ENCODE measurements around the gene CERKL. TPM values are rescaled to one million over a fixed set of nuclear protein-coding genes. Genes with fewer than 3 reads are reported as not detected.

The CERKL gene
- total RNA-seq, 1 experiment from 2014 or later = 0.24 TPM

DNA sequence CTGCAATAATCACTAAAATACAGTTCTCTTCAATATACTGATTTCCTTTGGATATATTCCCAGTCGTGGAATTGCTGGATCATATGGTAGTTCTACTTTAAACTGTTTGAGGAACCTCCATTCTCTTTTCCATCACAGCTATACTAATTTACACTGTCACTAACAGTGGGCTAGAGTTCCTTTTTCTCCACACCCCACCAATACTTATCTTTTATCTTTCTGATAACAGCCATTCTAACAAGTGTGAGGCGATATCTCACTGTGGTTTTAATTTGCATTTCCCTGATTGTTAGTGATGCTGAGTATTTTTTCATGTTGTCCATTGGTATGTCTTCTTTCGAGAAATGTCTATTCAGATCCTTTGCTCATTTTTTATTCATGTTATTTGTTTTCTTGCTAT is 68.4 kb downstream of the CERKL start (continued):
- TF ChIP-seq, protein P1, sequence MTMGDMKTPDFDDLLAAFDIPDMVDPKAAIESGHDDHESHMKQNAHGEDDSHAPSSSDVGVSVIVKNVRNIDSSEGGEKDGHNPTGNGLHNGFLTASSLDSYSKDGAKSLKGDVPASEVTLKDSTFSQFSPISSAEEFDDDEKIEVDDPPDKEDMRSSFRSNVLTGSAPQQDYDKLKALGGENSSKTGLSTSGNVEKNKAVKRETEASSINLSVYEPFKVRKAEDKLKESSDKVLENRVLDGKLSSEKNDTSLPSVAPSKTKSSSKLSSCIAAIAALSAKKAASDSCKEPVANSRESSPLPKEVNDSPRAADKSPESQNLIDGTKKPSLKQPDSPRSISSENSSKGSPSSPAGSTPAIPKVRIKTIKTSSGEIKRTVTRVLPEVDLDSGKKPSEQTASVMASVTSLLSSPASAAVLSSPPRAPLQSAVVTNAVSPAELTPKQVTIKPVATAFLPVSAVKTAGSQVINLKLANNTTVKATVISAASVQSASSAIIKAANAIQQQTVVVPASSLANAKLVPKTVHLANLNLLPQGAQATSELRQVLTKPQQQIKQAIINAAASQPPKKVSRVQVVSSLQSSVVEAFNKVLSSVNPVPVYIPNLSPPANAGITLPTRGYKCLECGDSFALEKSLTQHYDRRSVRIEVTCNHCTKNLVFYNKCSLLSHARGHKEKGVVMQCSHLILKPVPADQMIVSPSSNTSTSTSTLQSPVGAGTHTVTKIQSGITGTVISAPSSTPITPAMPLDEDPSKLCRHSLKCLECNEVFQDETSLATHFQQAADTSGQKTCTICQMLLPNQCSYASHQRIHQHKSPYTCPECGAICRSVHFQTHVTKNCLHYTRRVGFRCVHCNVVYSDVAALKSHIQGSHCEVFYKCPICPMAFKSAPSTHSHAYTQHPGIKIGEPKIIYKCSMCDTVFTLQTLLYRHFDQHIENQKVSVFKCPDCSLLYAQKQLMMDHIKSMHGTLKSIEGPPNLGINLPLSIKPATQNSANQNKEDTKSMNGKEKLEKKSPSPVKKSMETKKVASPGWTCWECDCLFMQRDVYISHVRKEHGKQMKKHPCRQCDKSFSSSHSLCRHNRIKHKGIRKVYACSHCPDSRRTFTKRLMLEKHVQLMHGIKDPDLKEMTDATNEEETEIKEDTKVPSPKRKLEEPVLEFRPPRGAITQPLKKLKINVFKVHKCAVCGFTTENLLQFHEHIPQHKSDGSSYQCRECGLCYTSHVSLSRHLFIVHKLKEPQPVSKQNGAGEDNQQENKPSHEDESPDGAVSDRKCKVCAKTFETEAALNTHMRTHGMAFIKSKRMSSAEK (CRISPR knock-in tag; IDR thresholded peaks at IDR 0.05; ENCODE audit: borderline replicate concordance) = no peak
- TF ChIP-seq, protein P2, sequence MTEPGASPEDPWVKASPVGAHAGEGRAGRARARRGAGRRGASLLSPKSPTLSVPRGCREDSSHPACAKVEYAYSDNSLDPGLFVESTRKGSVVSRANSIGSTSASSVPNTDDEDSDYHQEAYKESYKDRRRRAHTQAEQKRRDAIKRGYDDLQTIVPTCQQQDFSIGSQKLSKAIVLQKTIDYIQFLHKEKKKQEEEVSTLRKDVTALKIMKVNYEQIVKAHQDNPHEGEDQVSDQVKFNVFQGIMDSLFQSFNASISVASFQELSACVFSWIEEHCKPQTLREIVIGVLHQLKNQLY (CRISPR knock-in tag; IDR thresholded peaks at IDR 0.05) = no peak
- no peak for TF ChIP-seq JAZF1 (CRISPR knock-in tag; IDR thresholded peaks at IDR 0.05)
- TF ChIP-seq, protein P3, sequence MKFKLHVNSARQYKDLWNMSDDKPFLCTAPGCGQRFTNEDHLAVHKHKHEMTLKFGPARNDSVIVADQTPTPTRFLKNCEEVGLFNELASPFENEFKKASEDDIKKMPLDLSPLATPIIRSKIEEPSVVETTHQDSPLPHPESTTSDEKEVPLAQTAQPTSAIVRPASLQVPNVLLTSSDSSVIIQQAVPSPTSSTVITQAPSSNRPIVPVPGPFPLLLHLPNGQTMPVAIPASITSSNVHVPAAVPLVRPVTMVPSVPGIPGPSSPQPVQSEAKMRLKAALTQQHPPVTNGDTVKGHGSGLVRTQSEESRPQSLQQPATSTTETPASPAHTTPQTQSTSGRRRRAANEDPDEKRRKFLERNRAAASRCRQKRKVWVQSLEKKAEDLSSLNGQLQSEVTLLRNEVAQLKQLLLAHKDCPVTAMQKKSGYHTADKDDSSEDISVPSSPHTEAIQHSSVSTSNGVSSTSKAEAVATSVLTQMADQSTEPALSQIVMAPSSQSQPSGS (CRISPR knock-in tag; IDR thresholded peaks at IDR 0.05; ENCODE audit: borderline replicate concordance, low read depth) = no peak

DNA sequence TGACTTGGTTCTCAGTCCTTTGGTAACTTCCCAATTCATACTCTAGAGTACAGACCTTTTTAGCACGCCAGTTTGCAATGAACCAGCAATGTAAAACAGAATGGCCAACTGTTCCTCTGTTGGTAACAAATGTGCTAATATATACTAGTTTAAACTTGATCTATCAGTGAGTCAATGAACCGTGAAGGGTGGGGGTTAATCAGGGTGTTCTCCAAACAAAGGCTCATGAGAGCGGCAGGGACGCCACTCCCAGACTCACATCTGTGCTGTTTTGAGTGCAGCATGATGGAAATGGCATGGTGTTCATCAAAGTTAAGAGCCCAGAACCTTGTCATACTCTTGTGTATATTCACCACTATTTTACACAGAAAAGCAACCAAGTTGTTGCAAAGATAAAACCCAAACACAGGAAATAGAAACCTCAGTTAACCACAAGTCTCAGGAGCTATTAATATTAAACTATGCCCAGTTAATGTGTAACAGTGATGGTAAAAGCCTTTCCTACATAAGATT is 70.3 kb downstream of the CERKL start:
- H3K27me3 Mint-ChIP-seq (ENCODE audit: low read depth) = no peaks in the 10 kb centered on the region
- H3K4me3 Mint-ChIP-seq = no peak overlapping the region; the same call in 1 of the 2 replicates
- CTCF ChIA-PET = interaction anchor here (0.8 kb wide), 1 partner anchor 14 kb away, joined by 3 read pairs; no protein-coding TSS in a partner anchor

DNA sequence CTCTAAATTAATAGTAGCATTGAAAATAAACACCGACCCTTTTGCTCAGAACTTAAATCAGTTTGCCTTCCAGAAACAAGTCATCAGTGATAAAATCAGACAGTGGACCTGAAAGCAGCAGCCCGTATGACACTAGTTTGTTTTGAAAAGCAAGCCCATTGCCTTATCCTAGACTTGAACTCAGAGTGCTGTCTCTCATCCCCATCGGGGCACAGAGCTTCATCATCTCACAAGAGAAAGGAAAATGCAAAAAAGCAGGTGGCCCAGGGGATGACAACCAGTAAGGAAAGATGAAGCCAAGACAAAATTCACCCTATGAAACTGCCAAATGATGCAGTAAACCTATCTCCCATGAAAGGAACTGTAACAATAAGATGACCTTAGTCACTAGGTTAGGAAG is 71.2 kb downstream of the CERKL start:
- ATAC-seq = no peak
- no peak overlapping the region for H3K27ac Mint-ChIP-seq
- CTCF ChIA-PET = interaction anchor here (2.3 kb wide), 1 partner anchor 129 kb away, joined by 12 read pairs; no protein-coding TSS in a partner anchor
- no peak for TF ChIP-seq ZNF263 (CRISPR knock-in tag; IDR thresholded peaks at IDR 0.05; ENCODE audit: low read depth)
- TF ChIP-seq, protein P4, sequence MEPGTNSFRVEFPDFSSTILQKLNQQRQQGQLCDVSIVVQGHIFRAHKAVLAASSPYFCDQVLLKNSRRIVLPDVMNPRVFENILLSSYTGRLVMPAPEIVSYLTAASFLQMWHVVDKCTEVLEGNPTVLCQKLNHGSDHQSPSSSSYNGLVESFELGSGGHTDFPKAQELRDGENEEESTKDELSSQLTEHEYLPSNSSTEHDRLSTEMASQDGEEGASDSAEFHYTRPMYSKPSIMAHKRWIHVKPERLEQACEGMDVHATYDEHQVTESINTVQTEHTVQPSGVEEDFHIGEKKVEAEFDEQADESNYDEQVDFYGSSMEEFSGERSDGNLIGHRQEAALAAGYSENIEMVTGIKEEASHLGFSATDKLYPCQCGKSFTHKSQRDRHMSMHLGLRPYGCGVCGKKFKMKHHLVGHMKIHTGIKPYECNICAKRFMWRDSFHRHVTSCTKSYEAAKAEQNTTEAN (CRISPR knock-in tag; IDR thresholded peaks at IDR 0.05) = no peak
- TF ChIP-seq OVOL2 (CRISPR knock-in tag; IDR thresholded peaks at IDR 0.05; ENCODE audit: borderline replicate concordance) = no peak
- TF ChIP-seq, protein P5, sequence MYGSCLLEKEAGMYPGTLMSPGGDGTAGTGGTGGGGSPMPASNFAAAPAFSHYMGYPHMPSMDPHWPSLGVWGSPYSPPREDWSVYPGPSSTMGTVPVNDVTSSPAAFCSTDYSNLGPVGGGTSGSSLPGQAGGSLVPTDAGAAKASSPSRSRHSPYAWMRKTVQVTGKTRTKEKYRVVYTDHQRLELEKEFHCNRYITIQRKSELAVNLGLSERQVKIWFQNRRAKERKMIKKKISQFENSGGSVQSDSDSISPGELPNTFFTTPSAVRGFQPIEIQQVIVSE (CRISPR knock-in tag; IDR thresholded peaks at IDR 0.05; ENCODE audit: borderline replicate concordance) = no peak
- TF ChIP-seq ZNF317 (CRISPR knock-in tag; IDR thresholded peaks at IDR 0.05; ENCODE audit: borderline replicate concordance, low read depth) = no peak
- TF ChIP-seq, protein P2 (CRISPR knock-in tag; IDR thresholded peaks at IDR 0.05) = no peak
- no peak for TF ChIP-seq JAZF1 (CRISPR knock-in tag; IDR thresholded peaks at IDR 0.05)
- TF ChIP-seq, protein P6, sequence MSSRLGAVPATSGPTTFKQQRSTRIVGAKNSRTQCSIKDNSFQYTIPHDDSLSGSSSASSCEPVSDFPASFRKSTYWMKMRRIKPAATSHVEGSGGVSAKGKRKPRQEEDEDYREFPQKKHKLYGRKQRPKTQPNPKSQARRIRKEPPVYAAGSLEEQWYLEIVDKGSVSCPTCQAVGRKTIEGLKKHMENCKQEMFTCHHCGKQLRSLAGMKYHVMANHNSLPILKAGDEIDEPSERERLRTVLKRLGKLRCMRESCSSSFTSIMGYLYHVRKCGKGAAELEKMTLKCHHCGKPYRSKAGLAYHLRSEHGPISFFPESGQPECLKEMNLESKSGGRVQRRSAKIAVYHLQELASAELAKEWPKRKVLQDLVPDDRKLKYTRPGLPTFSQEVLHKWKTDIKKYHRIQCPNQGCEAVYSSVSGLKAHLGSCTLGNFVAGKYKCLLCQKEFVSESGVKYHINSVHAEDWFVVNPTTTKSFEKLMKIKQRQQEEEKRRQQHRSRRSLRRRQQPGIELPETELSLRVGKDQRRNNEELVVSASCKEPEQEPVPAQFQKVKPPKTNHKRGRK (CRISPR knock-in tag; IDR thresholded peaks at IDR 0.05; ENCODE audit: borderline replicate concordance) = no peak
- no peak for TF ChIP-seq CBFB (CRISPR knock-in tag; IDR thresholded peaks at IDR 0.05; ENCODE audit: low read depth)
- no peak for TF ChIP-seq NR3C1 (CRISPR knock-in tag; conservative IDR thresholded peaks at IDR 0.05; ENCODE audit: low read depth)
- TF ChIP-seq, protein P7, sequence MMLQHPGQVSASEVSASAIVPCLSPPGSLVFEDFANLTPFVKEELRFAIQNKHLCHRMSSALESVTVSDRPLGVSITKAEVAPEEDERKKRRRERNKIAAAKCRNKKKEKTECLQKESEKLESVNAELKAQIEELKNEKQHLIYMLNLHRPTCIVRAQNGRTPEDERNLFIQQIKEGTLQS (CRISPR knock-in tag; conservative IDR thresholded peaks at IDR 0.05) = no peak

More for the DNA sequence above, 70.3 kb downstream of the CERKL start:
- Mint-ChIP-seq H3K9me3 (no peaks in the 10 kb centered on the region), H3K27ac (no peak overlapping the region; the same call in 1 of the 2 replicates), H3K36me3 (no peaks in the 10 kb centered on the region), H3K4me1 (peaks cover 18% of the 10 kb centered on the region)
- TF ChIP-seq NFATC4 (CRISPR knock-in tag; IDR thresholded peaks at IDR 0.05) = no peak
- TF ChIP-seq ZNF138 (CRISPR knock-in tag; conservative IDR thresholded peaks at IDR 0.05) = no peak
- TF ChIP-seq OVOL2 (CRISPR knock-in tag; IDR thresholded peaks at IDR 0.05; ENCODE audit: borderline replicate concordance) = no peak
- TF ChIP-seq, protein P4 (CRISPR knock-in tag; IDR thresholded peaks at IDR 0.05) = no peak
- no peak for TF ChIP-seq SOX15 (CRISPR knock-in tag; IDR thresholded peaks at IDR 0.05)
- no peak for TF ChIP-seq SMAD4 (CRISPR knock-in tag; IDR thresholded peaks at IDR 0.05)
- TF ChIP-seq ATF1 (CRISPR knock-in tag; IDR thresholded peaks at IDR 0.05) = no peak
- TF ChIP-seq, protein P8, sequence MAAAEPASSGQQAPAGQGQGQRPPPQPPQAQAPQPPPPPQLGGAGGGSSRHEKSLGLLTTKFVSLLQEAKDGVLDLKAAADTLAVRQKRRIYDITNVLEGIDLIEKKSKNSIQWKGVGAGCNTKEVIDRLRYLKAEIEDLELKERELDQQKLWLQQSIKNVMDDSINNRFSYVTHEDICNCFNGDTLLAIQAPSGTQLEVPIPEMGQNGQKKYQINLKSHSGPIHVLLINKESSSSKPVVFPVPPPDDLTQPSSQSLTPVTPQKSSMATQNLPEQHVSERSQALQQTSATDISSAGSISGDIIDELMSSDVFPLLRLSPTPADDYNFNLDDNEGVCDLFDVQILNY (CRISPR knock-in tag; IDR thresholded peaks at IDR 0.05) = no peak
- ATAC-seq (peak; percentile 60), DNase-seq (ENCODE audit: low spot score) (no peak)
- POLR2A ChIA-PET = interaction anchor here (0.5 kb wide), 1 partner anchor 33 kb away, joined by 5 read pairs; no protein-coding TSS in a partner anchor

More for the DNA sequence above, 71.2 kb downstream of the CERKL start:
- DNase-seq (ENCODE audit: low spot score) = no peak
- no peaks in the 10 kb centered on the region for H3K27me3 Mint-ChIP-seq (ENCODE audit: low read depth)
- no peaks in the 10 kb centered on the region for H3K9me3 Mint-ChIP-seq
- H3K4me3 Mint-ChIP-seq = no peak overlapping the region
- no peaks in the 10 kb centered on the region for H3K36me3 Mint-ChIP-seq
- H3K4me1 Mint-ChIP-seq = peaks cover 18% of the 10 kb centered on the region
- POLR2A ChIA-PET = no interaction called here

All from WTC11 (cell line).